SK-N-SH treated with all-trans-retinoic acid at 6 μM for 48 hours (cell line): ENCODE data around the gene REEP6.

ENCODE experiments used
- ATAC-seq: fragments of 200-7000 bp; cut with Tn5 transposase; 3 replicates; pipeline ENCODE4 v1.9.1; 2020; ENCODE audit warnings: mild to moderate bottlenecking, moderate library complexity
- ARNTL ChIP-seq: fragments of 450-650 bp; formaldehyde crosslinking; IDR thresholded peaks from 2 replicates; pipeline ENCODE4 v1.5.0; 2020; ENCODE audit warnings: low read depth, mild to moderate bottlenecking, moderate library complexity, borderline replicate concordance
- BACH2 ChIP-seq: fragments of 250-450 bp; sonication (Bioruptor Pico); IDR thresholded peaks from 2 replicates; pipeline ENCODE4 v1.9.0; 2021; ENCODE audit warnings: mild to moderate bottlenecking, borderline replicate concordance
- CSDC2 ChIP-seq: fragments of 250-450 bp; sonication (Bioruptor Pico); IDR thresholded peaks from 2 replicates; pipeline ENCODE4 v1.5.0; 2020; ENCODE audit warnings: mild to moderate bottlenecking, moderate library complexity
- ESRRG ChIP-seq: fragments of 250-450 bp; sonication (Bioruptor Pico); IDR thresholded peaks from 2 replicates; pipeline ENCODE4 v1.6.1; 2021; ENCODE audit warnings: mild to moderate bottlenecking
- GLIS3 ChIP-seq: fragments of 250-450 bp; sonication (Bioruptor Pico); IDR thresholded peaks from 2 replicates; pipeline ENCODE4 v1.5.0; 2020; ENCODE audit warnings: mild to moderate bottlenecking, moderate library complexity
- ISL1 ChIP-seq: fragments of 250-450 bp; sonication (Bioruptor Pico); IDR thresholded peaks from 2 replicates; pipeline ENCODE4 v2.1.2; 2022; ENCODE audit warnings: mild to moderate bottlenecking, moderate library complexity
- OSR1 ChIP-seq: fragments of 250-450 bp; sonication (Bioruptor Pico); IDR thresholded peaks from 2 replicates; pipeline ENCODE4 v1.8.0; 2022; ENCODE audit warnings: moderate library complexity, mild to moderate bottlenecking, inconsistent platforms
- PPARA ChIP-seq: fragments of 250-450 bp; sonication (Bioruptor Pico); IDR thresholded peaks from 2 replicates; pipeline ENCODE4 v1.5.0; 2020; ENCODE audit warnings: mild to moderate bottlenecking, borderline replicate concordance
- RARB ChIP-seq: fragments of 250-450 bp; sonication (Bioruptor Pico); IDR thresholded peaks from 2 replicates; pipeline ENCODE4 v1.8.0; 2021; ENCODE audit warnings: mild to moderate bottlenecking, moderate library complexity
- SNAI2 ChIP-seq: fragments of 250-450 bp; sonication (Bioruptor Pico); IDR thresholded peaks from 2 replicates; pipeline ENCODE4 v1.5.0; 2020; ENCODE audit warnings: mild to moderate bottlenecking, moderate library complexity
- TCF4 ChIP-seq: fragments of 250-450 bp; sonication (Bioruptor Pico); IDR thresholded peaks from 2 replicates; pipeline ENCODE4 v1.8.0; 2021; ENCODE audit warnings: mild to moderate bottlenecking, moderate library complexity, borderline replicate concordance
- TOX ChIP-seq: fragments of 250-450 bp; sonication (Bioruptor Pico); IDR thresholded peaks from 2 replicates; pipeline ENCODE4 v1.8.0; 2021; ENCODE audit warnings: mild to moderate bottlenecking, moderate library complexity, borderline replicate concordance
- ZC3H10 ChIP-seq: fragments of 250-450 bp; sonication (Bioruptor Pico); IDR thresholded peaks from 2 replicates; pipeline ENCODE4 v1.5.1; 2021; ENCODE audit warnings: mild to moderate bottlenecking, moderate library complexity
- ZFP3 ChIP-seq: fragments of 250-450 bp; sonication (Bioruptor Pico); IDR thresholded peaks from 2 replicates; pipeline ENCODE4 v1.5.0; 2020; ENCODE audit warnings: mild to moderate bottlenecking, moderate library complexity
- ZFP30 ChIP-seq: fragments of 450-650 bp; formaldehyde crosslinking; IDR thresholded peaks from 2 replicates; pipeline ENCODE4 v1.5.0; 2022; ENCODE audit warnings: mild to moderate bottlenecking, moderate library complexity
- ZNF565 ChIP-seq: fragments of 450-650 bp; formaldehyde crosslinking; conservative IDR thresholded peaks from 2 replicates; pipeline ENCODE4 v1.5.0; 2020; ENCODE audit warnings: low read depth, mild to moderate bottlenecking, moderate library complexity
- ZNF70 ChIP-seq: fragments of 450-650 bp; formaldehyde crosslinking; IDR thresholded peaks from 2 replicates; pipeline ENCODE4 v1.5.0; 2020; ENCODE audit warnings: mild to moderate bottlenecking, moderate library complexity
- TF ChIP-seq, protein P1 (sequence below): fragments of 250-450 bp; sonication (Bioruptor Pico); IDR thresholded peaks from 2 replicates; pipeline ENCODE4 v1.5.1; 2021; ENCODE audit warnings: mild to moderate bottlenecking, moderate library complexity
- TF ChIP-seq, protein P2 (sequence below): fragments of 250-450 bp; sonication (Bioruptor Pico); IDR thresholded peaks from 2 replicates; pipeline ENCODE4 v1.8.0; 2020; ENCODE audit warnings: mild to moderate bottlenecking, moderate library complexity, borderline replicate concordance
- TF ChIP-seq, protein P3 (sequence below): fragments of 250-450 bp; sonication (Bioruptor Pico); IDR thresholded peaks from 2 replicates; pipeline ENCODE4 v1.8.0; 2021; ENCODE audit warnings: low read depth, mild to moderate bottlenecking, moderate library complexity, borderline replicate concordance
- TF ChIP-seq, protein P4 (sequence below): fragments of 250-450 bp; sonication (Bioruptor Pico); IDR thresholded peaks from 2 replicates; pipeline ENCODE4 v1.5.1; 2020; ENCODE audit warnings: low read depth, mild to moderate bottlenecking, moderate library complexity

The REEP6 gene

DNA sequence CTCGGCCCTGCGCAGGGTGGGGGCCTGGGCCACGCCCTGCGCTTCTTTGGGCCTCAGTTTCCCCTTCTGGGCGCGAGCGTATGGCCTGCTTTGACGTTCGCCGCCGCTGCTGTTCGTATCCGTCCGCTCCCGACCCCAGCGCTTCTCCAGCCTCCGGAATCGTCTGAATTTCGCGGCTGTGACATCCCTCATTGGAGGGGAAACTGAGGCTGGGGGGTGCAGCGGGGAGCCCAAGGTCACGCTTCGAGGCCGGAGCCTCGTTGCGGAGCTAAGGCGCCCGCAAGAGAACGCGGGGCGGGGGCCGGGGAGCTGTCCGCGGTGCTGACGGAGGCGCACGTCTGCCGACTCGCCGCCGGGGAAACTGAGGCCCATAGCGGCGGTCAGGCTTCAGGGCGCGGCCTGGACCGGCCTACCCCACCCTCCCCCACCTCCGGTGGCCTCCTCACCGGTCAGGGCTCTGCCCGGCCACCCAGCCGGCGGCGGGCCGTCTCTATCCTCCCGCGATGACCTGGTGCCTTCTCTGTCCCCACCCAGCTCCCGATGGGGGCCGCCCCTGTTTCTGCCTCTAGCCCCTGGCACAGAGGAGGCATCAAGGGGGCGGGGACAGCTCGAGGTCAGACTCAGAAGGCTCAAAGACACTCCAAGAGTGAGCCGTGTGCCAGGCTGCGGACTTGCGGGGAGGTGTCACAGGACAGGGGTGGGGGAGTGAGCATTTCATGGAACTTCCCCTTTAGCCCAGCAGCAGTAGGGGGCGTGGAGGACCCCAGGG is 44.1 kb upstream of the REEP6 start:
- ATAC-seq: no peak
- TF ChIP-seq TCF4 (CRISPR knock-in tag) (no peak), GLIS3 (CRISPR knock-in tag) (no peak), RARB (CRISPR knock-in tag) (no peak), OSR1 (CRISPR knock-in tag) (no peak), ZFP3 (CRISPR knock-in tag) (no peak), BACH2 (no peak)

DNA sequence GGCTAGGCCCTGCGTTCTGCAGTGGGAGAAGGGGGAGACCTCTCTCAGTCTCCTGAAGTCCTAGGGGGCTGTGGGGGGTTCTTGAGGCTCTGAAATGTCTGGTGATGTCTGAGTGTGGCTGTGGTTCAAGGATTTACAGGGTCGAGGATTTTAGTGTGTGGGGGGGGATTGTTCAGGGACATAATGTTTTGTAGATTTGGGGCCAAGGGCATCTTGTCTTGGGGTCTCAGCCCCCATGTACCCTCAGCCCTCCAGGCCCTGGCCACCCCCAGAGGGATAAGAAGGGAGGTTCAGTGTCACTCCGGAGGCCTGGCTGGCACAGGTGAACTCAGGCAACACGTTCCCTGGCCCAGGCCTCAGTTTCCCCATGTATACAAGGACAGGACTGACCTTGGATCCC is 43.5 kb upstream of the REEP6 start:
- no peak for TF ChIP-seq CSDC2 (CRISPR knock-in tag)
- TF ChIP-seq ARNTL (CRISPR knock-in tag): no peak
- TF ChIP-seq, protein P1, sequence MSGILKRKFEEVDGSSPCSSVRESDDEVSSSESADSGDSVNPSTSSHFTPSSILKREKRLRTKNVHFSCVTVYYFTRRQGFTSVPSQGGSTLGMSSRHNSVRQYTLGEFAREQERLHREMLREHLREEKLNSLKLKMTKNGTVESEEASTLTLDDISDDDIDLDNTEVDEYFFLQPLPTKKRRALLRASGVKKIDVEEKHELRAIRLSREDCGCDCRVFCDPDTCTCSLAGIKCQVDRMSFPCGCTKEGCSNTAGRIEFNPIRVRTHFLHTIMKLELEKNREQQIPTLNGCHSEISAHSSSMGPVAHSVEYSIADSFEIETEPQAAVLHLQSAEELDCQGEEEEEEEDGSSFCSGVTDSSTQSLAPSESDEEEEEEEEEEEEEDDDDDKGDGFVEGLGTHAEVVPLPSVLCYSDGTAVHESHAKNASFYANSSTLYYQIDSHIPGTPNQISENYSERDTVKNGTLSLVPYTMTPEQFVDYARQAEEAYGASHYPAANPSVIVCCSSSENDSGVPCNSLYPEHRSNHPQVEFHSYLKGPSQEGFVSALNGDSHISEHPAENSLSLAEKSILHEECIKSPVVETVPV (CRISPR knock-in tag): no peak
- no peak for TF ChIP-seq BACH2
- TF ChIP-seq ZNF70 (CRISPR knock-in tag): no peak
- no peak for TF ChIP-seq PPARA (CRISPR knock-in tag)
- TF ChIP-seq, protein P2, sequence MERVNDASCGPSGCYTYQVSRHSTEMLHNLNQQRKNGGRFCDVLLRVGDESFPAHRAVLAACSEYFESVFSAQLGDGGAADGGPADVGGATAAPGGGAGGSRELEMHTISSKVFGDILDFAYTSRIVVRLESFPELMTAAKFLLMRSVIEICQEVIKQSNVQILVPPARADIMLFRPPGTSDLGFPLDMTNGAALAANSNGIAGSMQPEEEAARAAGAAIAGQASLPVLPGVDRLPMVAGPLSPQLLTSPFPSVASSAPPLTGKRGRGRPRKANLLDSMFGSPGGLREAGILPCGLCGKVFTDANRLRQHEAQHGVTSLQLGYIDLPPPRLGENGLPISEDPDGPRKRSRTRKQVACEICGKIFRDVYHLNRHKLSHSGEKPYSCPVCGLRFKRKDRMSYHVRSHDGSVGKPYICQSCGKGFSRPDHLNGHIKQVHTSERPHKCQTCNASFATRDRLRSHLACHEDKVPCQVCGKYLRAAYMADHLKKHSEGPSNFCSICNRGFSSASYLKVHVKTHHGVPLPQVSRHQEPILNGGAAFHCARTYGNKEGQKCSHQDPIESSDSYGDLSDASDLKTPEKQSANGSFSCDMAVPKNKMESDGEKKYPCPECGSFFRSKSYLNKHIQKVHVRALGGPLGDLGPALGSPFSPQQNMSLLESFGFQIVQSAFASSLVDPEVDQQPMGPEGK (CRISPR knock-in tag): no peak
- TF ChIP-seq ZFP30 (CRISPR knock-in tag): no peak
- TF ChIP-seq TCF4 (CRISPR knock-in tag): no peak
- TF ChIP-seq GLIS3 (CRISPR knock-in tag): no peak
- no peak for TF ChIP-seq RARB (CRISPR knock-in tag)
- TF ChIP-seq ZC3H10 (CRISPR knock-in tag): no peak
- no peak for TF ChIP-seq OSR1 (CRISPR knock-in tag)
- TF ChIP-seq SNAI2 (CRISPR knock-in tag): no peak
- no peak for TF ChIP-seq ZFP3 (CRISPR knock-in tag)
- TF ChIP-seq, protein P3, sequence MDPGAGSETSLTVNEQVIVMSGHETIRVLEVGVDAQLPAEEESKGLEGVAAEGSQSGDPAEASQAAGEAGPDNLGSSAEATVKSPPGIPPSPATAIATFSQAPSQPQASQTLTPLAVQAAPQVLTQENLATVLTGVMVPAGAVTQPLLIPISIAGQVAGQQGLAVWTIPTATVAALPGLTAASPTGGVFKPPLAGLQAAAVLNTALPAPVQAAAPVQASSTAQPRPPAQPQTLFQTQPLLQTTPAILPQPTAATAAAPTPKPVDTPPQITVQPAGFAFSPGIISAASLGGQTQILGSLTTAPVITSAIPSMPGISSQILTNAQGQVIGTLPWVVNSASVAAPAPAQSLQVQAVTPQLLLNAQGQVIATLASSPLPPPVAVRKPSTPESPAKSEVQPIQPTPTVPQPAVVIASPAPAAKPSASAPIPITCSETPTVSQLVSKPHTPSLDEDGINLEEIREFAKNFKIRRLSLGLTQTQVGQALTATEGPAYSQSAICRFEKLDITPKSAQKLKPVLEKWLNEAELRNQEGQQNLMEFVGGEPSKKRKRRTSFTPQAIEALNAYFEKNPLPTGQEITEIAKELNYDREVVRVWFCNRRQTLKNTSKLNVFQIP (CRISPR knock-in tag): no peak
- TF ChIP-seq ISL1 (CRISPR knock-in tag): no peak
- TF ChIP-seq ZNF565 (CRISPR knock-in tag): no peak
- no peak for ATAC-seq

DNA sequence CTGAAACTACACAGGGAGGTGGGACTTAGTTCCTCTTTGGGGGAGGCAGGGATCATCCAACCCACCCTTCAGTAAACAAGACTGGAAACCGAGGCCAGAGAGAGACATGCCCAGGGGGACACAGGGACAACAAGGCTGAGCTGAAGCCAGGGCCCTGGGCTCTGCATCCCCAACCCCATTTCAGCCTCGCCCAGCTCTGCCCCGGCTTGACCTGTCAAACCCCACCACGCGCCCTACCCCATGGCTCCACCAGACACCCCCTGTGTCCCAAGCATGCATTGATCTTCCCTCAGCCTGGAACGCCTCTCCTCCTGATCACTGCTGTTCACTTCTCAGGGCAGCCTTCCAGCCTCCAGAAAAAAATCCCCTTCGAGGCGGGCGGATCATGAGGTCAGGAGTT is 43.0 kb upstream of the REEP6 start:
- no peak for ATAC-seq
- TF ChIP-seq ARNTL (CRISPR knock-in tag): no peak
- TF ChIP-seq ISL1 (CRISPR knock-in tag): no peak
- no peak for TF ChIP-seq BACH2
- TF ChIP-seq GLIS3 (CRISPR knock-in tag): no peak
- TF ChIP-seq, protein P4, sequence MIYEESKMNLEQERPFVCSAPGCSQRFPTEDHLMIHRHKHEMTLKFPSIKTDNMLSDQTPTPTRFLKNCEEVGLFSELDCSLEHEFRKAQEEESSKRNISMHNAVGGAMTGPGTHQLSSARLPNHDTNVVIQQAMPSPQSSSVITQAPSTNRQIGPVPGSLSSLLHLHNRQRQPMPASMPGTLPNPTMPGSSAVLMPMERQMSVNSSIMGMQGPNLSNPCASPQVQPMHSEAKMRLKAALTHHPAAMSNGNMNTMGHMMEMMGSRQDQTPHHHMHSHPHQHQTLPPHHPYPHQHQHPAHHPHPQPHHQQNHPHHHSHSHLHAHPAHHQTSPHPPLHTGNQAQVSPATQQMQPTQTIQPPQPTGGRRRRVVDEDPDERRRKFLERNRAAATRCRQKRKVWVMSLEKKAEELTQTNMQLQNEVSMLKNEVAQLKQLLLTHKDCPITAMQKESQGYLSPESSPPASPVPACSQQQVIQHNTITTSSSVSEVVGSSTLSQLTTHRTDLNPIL (CRISPR knock-in tag): no peak
- TF ChIP-seq ZFP3 (CRISPR knock-in tag): no peak
- TF ChIP-seq ZNF565 (CRISPR knock-in tag): no peak
- TF ChIP-seq TOX: no peak
- no peak for TF ChIP-seq ZNF70 (CRISPR knock-in tag)
- no peak for TF ChIP-seq ESRRG (CRISPR knock-in tag)
- TF ChIP-seq, protein P3 (CRISPR knock-in tag): no peak
- TF ChIP-seq PPARA (CRISPR knock-in tag): no peak
- TF ChIP-seq, protein P2 (CRISPR knock-in tag): no peak
- no peak for TF ChIP-seq CSDC2 (CRISPR knock-in tag)
- TF ChIP-seq TCF4 (CRISPR knock-in tag): no peak
- TF ChIP-seq ZC3H10 (CRISPR knock-in tag): no peak
- TF ChIP-seq, protein P1 (CRISPR knock-in tag): no peak
- no peak for TF ChIP-seq ZFP30 (CRISPR knock-in tag)
